GM23338 (cell line): ENCODE results near the gene NKX3-2. TPM values are rescaled to one million over a fixed set of nuclear protein-coding genes. Genes with fewer than 3 reads are reported as not detected.
A peak's percentile ranks its signal among the peaks of the same experiment; 100 is the strongest.

Experiments
- ATAC-seq: fragments of 200-7000 bp; cut with Tn5 transposase; 3 replicates; pipeline ENCODE4 v1.9.1; 2020
- DNase-seq: peaks from one replicate; pipeline ENCODE4 v3.0.0-alpha.2; 2015; ENCODE audit warnings: low spot score
- H2AFZ ChIP-seq: fragments of 200-600 bp; sonication (generic); 2 replicates; pipeline ENCODE4 v1.8.0; 2016; ENCODE audit warnings: antibody characterized with exemption, mild to moderate bottlenecking, moderate library complexity
- H3F3A ChIP-seq: fragments of 200-600 bp; sonication (generic); replicated peaks from 2 replicates; pipeline ENCODE4 v1.8.0; 2017; ENCODE audit warnings: antibody characterized with exemption, mixed run types, low read depth
- H3K27ac ChIP-seq: fragments of 200-600 bp; sonication (generic); 2 replicates; pipeline ENCODE4 v1.6.1; 2016; ENCODE audit warnings: low read depth
- H3K27me3 ChIP-seq: fragments of 200-600 bp; sonication (generic); 2 replicates; pipeline ENCODE4 v1.8.0; 2016; ENCODE audit warnings: mild to moderate bottlenecking, mixed run types, moderate library complexity; ENCODE audit not compliant: insufficient read depth
- H3K36me3 ChIP-seq: fragments of 200-600 bp; sonication (generic); 2 replicates; pipeline ENCODE4 v1.8.0; 2016; ENCODE audit warnings: mild to moderate bottlenecking; ENCODE audit not compliant: insufficient read depth
- H3K4me1 ChIP-seq: fragments of 200-600 bp; sonication (generic); 2 replicates; pipeline ENCODE4 v1.8.0; 2016; ENCODE audit warnings: mild to moderate bottlenecking, moderate library complexity; ENCODE audit not compliant: insufficient read depth
- H3K4me2 ChIP-seq: fragments of 200-600 bp; sonication (generic); 2 replicates; pipeline ENCODE4 v1.7.1; 2017; ENCODE audit warnings: mixed run types
- H3K4me3 ChIP-seq: fragments of 200-600 bp; sonication (generic); 2 replicates; pipeline ENCODE4 v1.6.1; 2016; ENCODE audit warnings: mixed run types
- H3K79me2 ChIP-seq: fragments of 200-600 bp; sonication (generic); replicated peaks from 2 replicates; pipeline ENCODE4 v1.8.0; 2017; ENCODE audit warnings: mild to moderate bottlenecking; ENCODE audit not compliant: insufficient read depth
- H3K9me2 ChIP-seq: fragments of 200-600 bp; sonication (generic); 2 replicates; pipeline ENCODE4 v1.8.0; 2017; ENCODE audit not compliant: insufficient read depth
- H4K20me1 ChIP-seq: fragments of 200-600 bp; sonication (generic); replicated peaks from 2 replicates; pipeline ENCODE4 v1.8.0; 2017; ENCODE audit warnings: mild to moderate bottlenecking; ENCODE audit not compliant: insufficient read depth
- H3K27ac Mint-ChIP-seq: 2 replicates; pipeline ENCODE4 v1.8.0; 2020; ENCODE audit warnings: inconsistent platforms, mild to moderate bottlenecking, moderate library complexity, mixed read lengths
- H3K27me3 Mint-ChIP-seq: 3 replicates; pipeline ENCODE4 v1.8.0; 2022; ENCODE audit warnings: low read depth, mild to moderate bottlenecking, moderate library complexity, mixed read lengths, inconsistent platforms; ENCODE audit not compliant: insufficient read depth, poor library complexity
- H3K36me3 Mint-ChIP-seq: 3 replicates; pipeline ENCODE4 v1.8.0; 2021; ENCODE audit warnings: low read depth, mild to moderate bottlenecking, inconsistent platforms, moderate library complexity, mixed read lengths
- H3K4me1 Mint-ChIP-seq: 3 replicates; pipeline ENCODE4 v1.8.0; 2020; ENCODE audit warnings: mild to moderate bottlenecking, inconsistent platforms, mixed read lengths
- H3K4me3 Mint-ChIP-seq: 3 replicates; pipeline ENCODE4 v1.8.0; 2021; ENCODE audit warnings: moderate library complexity, mild to moderate bottlenecking, inconsistent platforms, mixed read lengths
- H3K9me3 Mint-ChIP-seq: 3 replicates; pipeline ENCODE4 v1.8.0; 2020; ENCODE audit warnings: moderate library complexity, mild to moderate bottlenecking, inconsistent platforms, mixed read lengths
- CREB1 ChIP-seq: fragments of 250-450 bp; sonication (Bioruptor Pico); IDR thresholded peaks from 2 replicates; pipeline ENCODE4 v1.5.0; 2020; ENCODE audit warnings: low read depth, mild to moderate bottlenecking, moderate library complexity
- CTCF ChIP-seq, 2 experiments: fragments of 200-600 bp in 1 of 2; sonication (generic) in 1 of 2; conservative IDR thresholded peaks; 2 replicates each; pipeline versions ENCODE4 v1.5.1 to v1.6.1; 2016 to 2017; ENCODE audit warnings: antibody characterized with exemption in 2 of 2, low read depth in 2 of 2, mild to moderate bottlenecking in 2 of 2, moderate library complexity in 1 of 2
- ETS1 ChIP-seq: IDR thresholded peaks from 2 replicates; pipeline ENCODE4 v1.6.1; 2016; ENCODE audit warnings: antibody characterized with exemption
- EZH2 ChIP-seq: fragments of 200-600 bp; sonication (generic); IDR thresholded peaks from one replicate; pipeline ENCODE4 v1.8.0; 2017; ENCODE audit warnings: antibody characterized with exemption, mild to moderate bottlenecking, low read depth; ENCODE audit not compliant: unreplicated experiment
- EZH2phosphoT487 ChIP-seq: fragments of 200-600 bp; sonication (generic); IDR thresholded peaks from one replicate; pipeline ENCODE4 v1.8.1; 2018; ENCODE audit warnings: antibody characterized with exemption; ENCODE audit not compliant: unreplicated experiment
- NANOG ChIP-seq: IDR thresholded peaks from 2 replicates; pipeline ENCODE4 v1.6.1; 2016; ENCODE audit warnings: antibody characterized with exemption, borderline replicate concordance
- POLR2AphosphoS5 ChIP-seq: IDR thresholded peaks from 2 replicates; pipeline ENCODE4 v1.6.1; 2016; ENCODE audit warnings: antibody characterized with exemption, low read depth
- REST ChIP-seq: IDR thresholded peaks from one replicate; pipeline ENCODE4 v1.6.1; 2018; ENCODE audit warnings: antibody characterized with exemption; ENCODE audit not compliant: unreplicated experiment
- ZNF114 ChIP-seq: fragments of 250-450 bp; sonication (Bioruptor Pico); IDR thresholded peaks from 2 replicates; pipeline ENCODE4 v1.5.0; 2020; ENCODE audit warnings: mild to moderate bottlenecking, moderate library complexity
- ZNF331 ChIP-seq: fragments of 250-450 bp; sonication (Bioruptor Pico); IDR thresholded peaks from 2 replicates; pipeline ENCODE4 v1.5.0; 2020; ENCODE audit warnings: low read depth, mild to moderate bottlenecking, moderate library complexity
- polyA plus RNA-seq: library from polyadenylated mRNA; unstranded; fragments of >200 nt; fragmentation: Nextera tagmentation; extraction: Ambion mirVana; gene quantifications from 2 replicates; pipeline ENCODE4 v1.2.1, GENCODE V29; 2016
- total RNA-seq: library from RNA; depleted of rRNA; stranded (reverse); fragments of >200 nt; shearing (Covaris generic); gene quantifications from 2 replicates; pipeline ENCODE4 v1.2.3, GENCODE V29; 2014

NKX3-2 gene
- total and polyA plus RNA-seq, 2 experiments from 2014 or later, result 0.14 TPM; not detected in 1

- no peak for TF ChIP-seq POLR2AphosphoS5
- no peak for TF ChIP-seq EZH2
- TF ChIP-seq ZNF114 (CRISPR knock-in tag), result no peak
- TF ChIP-seq NANOG, result no peak
- TF ChIP-seq EZH2phosphoT487, result no peak
- no peak overlapping the region for H3K27ac Mint-ChIP-seq
Observed at GRCh38 chr4:13535118-13535517, 9.2 kb downstream of the NKX3-2 start.

GRCh38 chr4:13534344-13535063 is 9.8 kb downstream of the NKX3-2 start:
- no peaks in the 10 kb centered on the region for H3K9me2 ChIP-seq
- peaks cover 91% of the 10 kb centered on the region for H3K4me1 ChIP-seq
- H3K4me3 ChIP-seq, result peak overlapping the region; percentile 49
- H3K27me3 ChIP-seq, result peaks cover 100% of the 10 kb centered on the region
- no peak for ATAC-seq
- Mint-ChIP-seq H3K4me1 (peaks cover 71% of the 10 kb centered on the region), H3K27ac (no peak overlapping the region), H3K27me3 (peaks cover 95% of the 10 kb centered on the region), H3K9me3 (peaks cover 6% of the 10 kb centered on the region; the same call in 2 of the 3 replicates), H3K36me3 (peaks cover 5% of the 10 kb centered on the region; the same call in 1 of the 3 replicates), H3K4me3 (peak overlapping the region; percentile 34; the same call in 1 of the 3 replicates)
- H4K20me1 ChIP-seq, result peaks cover 14% of the 10 kb centered on the region
- H3K79me2 ChIP-seq, result no peaks in the 10 kb centered on the region
- DNase-seq, result peak; percentile 71
- H3K36me3 ChIP-seq, result no peaks in the 10 kb centered on the region
- H3K4me2 ChIP-seq, result peak overlapping the region; percentile 76
- H3F3A ChIP-seq, result peaks cover 68% of the 10 kb centered on the region
- no peak overlapping the region for H3K27ac ChIP-seq
- H2AFZ ChIP-seq, result no peak overlapping the region
- peak; percentile 82 for TF ChIP-seq EZH2
- TF ChIP-seq EZH2phosphoT487, result peak; percentile 70
- peak; percentile 58; the same call in 1 of the 2 replicates for TF ChIP-seq ETS1
- no peak for TF ChIP-seq CREB1 (CRISPR knock-in tag)
- TF ChIP-seq POLR2AphosphoS5, result no peak
- peak in 1 of 2 experiments; percentile 26; a peak in 2 of 4 replicates for TF ChIP-seq CTCF (conservative IDR thresholded peaks at IDR 0.05; ENCODE audit: low read depth in 2 of 2)
- TF ChIP-seq ZNF331 (CRISPR knock-in tag), result no peak
- no peak for TF ChIP-seq ZNF114 (CRISPR knock-in tag)
- TF ChIP-seq REST, result no peak

More at GRCh38 chr4:13535118-13535517, 9.2 kb downstream of the NKX3-2 start:
- H3K27me3 ChIP-seq, result peaks cover 100% of the 10 kb centered on the region
- H3K27me3 Mint-ChIP-seq, result peaks cover 95% of the 10 kb centered on the region
- no peak overlapping the region for H2AFZ ChIP-seq
- H4K20me1 ChIP-seq, result peaks cover 13% of the 10 kb centered on the region
- peaks cover 5% of the 10 kb centered on the region; the same call in 1 of the 3 replicates for H3K36me3 Mint-ChIP-seq
- no peaks in the 10 kb centered on the region for H3K79me2 ChIP-seq
- H3K4me1 Mint-ChIP-seq, result peaks cover 66% of the 10 kb centered on the region
- peaks cover 69% of the 10 kb centered on the region for H3F3A ChIP-seq
- H3K36me3 ChIP-seq, result no peaks in the 10 kb centered on the region
- peak overlapping the region; percentile 49 for H3K4me3 ChIP-seq
- peak overlapping the region; percentile 62; the same call in 2 of the 3 replicates for H3K4me3 Mint-ChIP-seq
- no peak overlapping the region for H3K27ac ChIP-seq
- ATAC-seq, result no peak
- peak overlapping the region; percentile 76 for H3K4me2 ChIP-seq
- peak; percentile 38 for DNase-seq
- no peaks in the 10 kb centered on the region for H3K9me2 ChIP-seq
- H3K9me3 Mint-ChIP-seq, result peaks cover 6% of the 10 kb centered on the region; the same call in 2 of the 3 replicates
- peaks cover 91% of the 10 kb centered on the region for H3K4me1 ChIP-seq
